GM10266 (cell line): Measurements from ENCODE around the gene ZNRF3.

ENCODE experiments used
- DNase-seq: peaks from one replicate; pipeline ENCODE4 v3.0.0; 2012; ENCODE audit errors: extremely low spot score
- TF ChIP-seq, protein P1 (sequence below): IDR thresholded peaks from 2 replicates; pipeline ENCODE4 v1.5.1; 2012; ENCODE audit warnings: mild to moderate bottlenecking, low read depth; ENCODE audit not compliant: control insufficient read depth, insufficient read depth; ENCODE audit errors: missing control alignments

ZNRF3 gene

DNA sequence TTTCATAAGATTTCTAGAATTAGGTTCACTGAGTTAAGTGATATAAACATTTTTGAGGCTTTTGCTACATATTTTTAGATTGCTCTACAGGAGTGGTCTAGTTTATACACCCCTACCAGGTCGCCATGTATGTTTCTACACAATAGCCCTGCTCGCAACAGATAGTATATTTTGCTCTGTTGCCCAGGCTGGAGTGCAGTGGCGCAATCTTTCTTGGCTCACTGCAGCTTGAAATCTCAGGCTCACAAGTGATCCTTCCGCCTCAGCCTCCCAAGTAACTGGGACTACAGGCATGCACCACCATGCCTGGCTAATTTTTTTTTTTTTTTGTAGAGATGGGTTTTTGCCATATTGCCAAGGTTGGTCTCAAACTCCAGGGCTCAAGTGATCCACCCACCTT is 10.4 kb downstream of the ZNRF3 start:
- DNase-seq, result no peak

DNA sequence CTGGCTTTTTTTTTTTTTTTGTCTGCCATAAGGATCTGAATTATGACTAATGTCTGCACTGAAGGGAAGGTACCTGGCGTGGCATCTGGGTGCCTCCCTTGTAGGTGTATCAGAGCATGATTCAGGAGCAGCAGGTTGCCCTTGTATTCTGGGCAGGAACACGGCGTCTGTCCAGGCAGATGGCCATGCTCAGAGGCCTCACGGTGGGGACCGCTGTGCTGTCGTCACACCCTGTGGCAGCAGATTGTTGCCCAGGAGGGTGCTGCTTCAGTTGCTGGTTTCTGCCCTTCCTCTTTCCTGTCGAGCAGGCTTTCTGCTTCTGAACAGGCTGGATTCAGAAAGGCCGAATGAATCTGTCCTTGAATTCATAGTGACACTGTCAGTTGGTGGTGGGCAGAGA is 11.0 kb downstream of the ZNRF3 start:
- TF ChIP-seq, protein P1, sequence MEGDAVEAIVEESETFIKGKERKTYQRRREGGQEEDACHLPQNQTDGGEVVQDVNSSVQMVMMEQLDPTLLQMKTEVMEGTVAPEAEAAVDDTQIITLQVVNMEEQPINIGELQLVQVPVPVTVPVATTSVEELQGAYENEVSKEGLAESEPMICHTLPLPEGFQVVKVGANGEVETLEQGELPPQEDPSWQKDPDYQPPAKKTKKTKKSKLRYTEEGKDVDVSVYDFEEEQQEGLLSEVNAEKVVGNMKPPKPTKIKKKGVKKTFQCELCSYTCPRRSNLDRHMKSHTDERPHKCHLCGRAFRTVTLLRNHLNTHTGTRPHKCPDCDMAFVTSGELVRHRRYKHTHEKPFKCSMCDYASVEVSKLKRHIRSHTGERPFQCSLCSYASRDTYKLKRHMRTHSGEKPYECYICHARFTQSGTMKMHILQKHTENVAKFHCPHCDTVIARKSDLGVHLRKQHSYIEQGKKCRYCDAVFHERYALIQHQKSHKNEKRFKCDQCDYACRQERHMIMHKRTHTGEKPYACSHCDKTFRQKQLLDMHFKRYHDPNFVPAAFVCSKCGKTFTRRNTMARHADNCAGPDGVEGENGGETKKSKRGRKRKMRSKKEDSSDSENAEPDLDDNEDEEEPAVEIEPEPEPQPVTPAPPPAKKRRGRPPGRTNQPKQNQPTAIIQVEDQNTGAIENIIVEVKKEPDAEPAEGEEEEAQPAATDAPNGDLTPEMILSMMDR, result no peak
- no peak for DNase-seq

More for the DNA sequence above, 10.4 kb downstream of the ZNRF3 start:
- TF ChIP-seq, protein P1, result no peak

DNA sequence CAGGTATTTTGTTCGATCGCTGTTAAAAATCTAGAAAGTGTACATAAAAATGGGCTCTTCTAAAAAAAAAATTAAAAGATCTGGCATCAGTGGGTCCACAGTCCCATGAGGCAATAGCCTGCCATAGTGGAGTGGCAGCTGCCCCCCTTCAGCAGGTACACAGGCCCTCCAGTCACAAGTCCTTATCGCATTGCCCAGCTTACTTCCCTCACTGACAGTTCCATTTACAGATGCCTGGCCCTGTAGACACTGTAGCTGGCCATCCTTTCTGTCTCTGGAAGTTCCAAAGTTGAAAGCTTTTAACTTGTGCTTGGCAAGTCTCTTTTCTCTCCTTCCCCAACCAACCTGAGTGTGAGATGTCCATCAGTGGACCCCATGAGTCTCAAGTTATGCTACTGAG is 11.4 kb downstream of the ZNRF3 start:
- TF ChIP-seq, protein P1, result no peak
- no peak for DNase-seq

DNA sequence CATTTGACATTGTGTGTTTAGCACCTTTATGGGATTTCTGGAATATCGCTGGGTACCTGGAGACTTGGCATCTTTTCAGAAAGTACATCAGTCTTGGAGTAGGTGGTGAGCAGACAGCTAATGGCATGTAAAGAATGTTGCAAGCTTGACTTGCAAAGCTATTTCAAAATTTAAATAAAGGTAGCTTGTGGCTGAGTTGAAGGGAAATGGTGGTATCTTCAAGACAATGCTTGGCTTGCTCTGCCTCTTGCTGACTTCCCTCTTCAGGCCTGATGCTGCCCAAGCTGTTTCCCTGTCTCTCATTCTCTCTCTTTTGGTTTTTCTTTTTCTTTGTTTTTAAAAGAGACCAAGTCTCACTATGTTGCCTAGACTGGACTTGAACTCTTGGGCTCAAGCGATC is 13.2 kb downstream of the ZNRF3 start:
- TF ChIP-seq, protein P1, result no peak
- DNase-seq, result no peak

DNA sequence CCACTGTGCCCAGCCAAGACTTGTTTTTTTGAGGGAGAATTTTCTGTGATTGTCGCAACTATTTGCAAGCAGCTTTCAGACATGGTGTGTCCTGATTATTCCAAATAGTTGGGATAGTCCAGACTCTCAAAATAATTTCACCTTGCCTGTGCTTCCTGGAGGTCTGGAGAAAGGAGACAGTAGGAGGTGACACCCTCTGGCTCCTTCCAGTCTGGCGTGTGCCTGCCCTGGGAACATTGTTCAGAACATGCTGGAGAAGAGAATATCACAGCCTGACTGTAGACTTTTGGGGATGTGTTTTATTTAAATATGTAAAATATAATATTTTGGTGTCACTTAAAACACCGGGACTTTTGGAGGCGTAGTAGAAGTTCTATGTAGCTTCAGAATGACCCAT is 14.9 kb downstream of the ZNRF3 start:
- TF ChIP-seq, protein P1, result no peak
- DNase-seq, result no peak

DNA sequence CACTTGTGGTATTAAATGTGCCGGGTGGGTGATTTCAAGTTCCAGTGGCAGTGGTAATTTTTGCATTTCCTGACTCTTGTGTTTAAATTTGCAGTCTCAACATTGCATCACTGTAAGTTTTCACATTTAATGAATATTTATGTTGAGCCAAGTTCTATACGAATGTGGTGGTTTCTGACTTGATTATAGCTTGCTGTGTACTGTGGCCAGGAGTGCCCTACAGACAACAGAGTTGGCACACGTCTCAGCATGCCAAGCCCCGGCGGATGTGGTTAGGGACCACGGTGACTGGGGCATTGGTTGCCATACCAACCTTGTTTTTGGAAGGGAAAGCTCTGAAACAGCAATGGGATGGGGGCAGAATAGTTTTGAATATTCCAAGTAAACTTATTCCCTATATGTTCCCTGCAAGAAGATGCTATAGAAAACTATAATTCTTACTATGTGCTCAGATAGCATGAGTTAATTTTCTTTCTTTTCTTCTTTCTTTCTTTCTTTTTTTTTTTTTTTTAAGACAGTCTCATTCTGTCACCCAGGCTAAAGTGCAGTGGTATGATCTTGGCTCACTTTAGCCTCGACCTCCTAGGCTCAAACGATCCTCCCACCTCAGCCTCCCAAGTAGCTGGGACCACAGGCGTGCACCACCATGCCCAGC is 16.0 kb downstream of the ZNRF3 start:
- TF ChIP-seq, protein P1, result no peak
- DNase-seq, result no peak

DNA sequence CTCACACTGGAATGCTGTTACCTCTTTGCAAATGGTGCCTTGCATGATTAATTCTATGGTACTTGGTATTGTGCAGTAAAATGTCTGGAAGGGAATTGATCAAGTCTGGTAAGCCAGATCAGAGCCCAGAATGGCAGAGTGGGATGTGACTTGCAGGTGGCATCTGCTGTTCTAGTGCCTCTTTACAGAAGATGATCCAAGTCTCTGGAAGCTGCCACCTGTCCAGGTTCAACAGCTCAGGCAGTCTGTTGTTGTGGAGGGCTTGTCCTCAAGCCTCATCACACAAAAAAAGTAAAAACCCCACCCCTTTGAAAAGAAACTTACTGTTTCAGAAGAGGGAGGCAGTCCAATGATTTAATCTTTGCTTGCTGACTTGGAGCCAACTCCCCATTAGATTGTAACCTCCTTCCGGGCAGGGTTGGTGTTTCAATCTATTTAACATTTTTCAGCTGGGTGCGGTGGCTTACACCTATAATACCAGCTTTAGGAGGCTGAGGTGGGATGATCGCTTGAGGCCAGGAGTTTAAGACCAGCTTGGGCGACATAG is 17.1 kb downstream of the ZNRF3 start:
- TF ChIP-seq, protein P1, result no peak
- no peak for DNase-seq
